Type B pancreatic cell (in vitro differentiated cells): ENCODE measurements around the gene HTRA1. TPM values are rescaled to one million over a fixed set of nuclear protein-coding genes. Genes with fewer than 3 reads are reported as not detected.

Source experiments
- DNase-seq: peaks from one replicate; pipeline ENCODE4 v3.0.0; 2021; ENCODE audit warnings: mixed read lengths; ENCODE audit not compliant: unreplicated experiment; ENCODE audit errors: extremely low spot score
- H3K27ac Mint-ChIP-seq: 2 replicates; pipeline ENCODE4 v1.8.0; 2021; ENCODE audit warnings: mild to moderate bottlenecking, mixed read lengths
- H3K27me3 Mint-ChIP-seq: 2 replicates; pipeline ENCODE4 v1.8.0; 2021; ENCODE audit warnings: mixed read lengths
- H3K36me3 Mint-ChIP-seq: 2 replicates; pipeline ENCODE4 v1.8.0; 2021; ENCODE audit warnings: mixed read lengths
- H3K4me1 Mint-ChIP-seq: one replicate; pipeline ENCODE4 v1.8.0; 2021; ENCODE audit warnings: mixed read lengths; ENCODE audit not compliant: unreplicated experiment
- H3K4me3 Mint-ChIP-seq: 2 replicates; pipeline ENCODE4 v1.8.0; 2021; ENCODE audit warnings: mild to moderate bottlenecking, mixed read lengths
- H3K9me3 Mint-ChIP-seq: 2 replicates; pipeline ENCODE4 v1.8.0; 2021; ENCODE audit warnings: mixed read lengths
- total RNA-seq: library from RNA; stranded (reverse); gene quantifications from 2 replicates; pipeline ENCODE4 v1.2.1, GENCODE V29; 2021; ENCODE audit warnings: low replicate concordance
- TF ChIP-seq, protein P1 (sequence below): fragments of 200-600 bp; sonication (generic); conservative IDR thresholded peaks from 2 replicates; pipeline ENCODE4 v1.5.0; 2021; ENCODE audit warnings: antibody characterized with exemption, mild to moderate bottlenecking

Gene HTRA1
- total RNA-seq, 1 donor from 2014 or later = 32.6 TPM

- TF ChIP-seq, protein P1, sequence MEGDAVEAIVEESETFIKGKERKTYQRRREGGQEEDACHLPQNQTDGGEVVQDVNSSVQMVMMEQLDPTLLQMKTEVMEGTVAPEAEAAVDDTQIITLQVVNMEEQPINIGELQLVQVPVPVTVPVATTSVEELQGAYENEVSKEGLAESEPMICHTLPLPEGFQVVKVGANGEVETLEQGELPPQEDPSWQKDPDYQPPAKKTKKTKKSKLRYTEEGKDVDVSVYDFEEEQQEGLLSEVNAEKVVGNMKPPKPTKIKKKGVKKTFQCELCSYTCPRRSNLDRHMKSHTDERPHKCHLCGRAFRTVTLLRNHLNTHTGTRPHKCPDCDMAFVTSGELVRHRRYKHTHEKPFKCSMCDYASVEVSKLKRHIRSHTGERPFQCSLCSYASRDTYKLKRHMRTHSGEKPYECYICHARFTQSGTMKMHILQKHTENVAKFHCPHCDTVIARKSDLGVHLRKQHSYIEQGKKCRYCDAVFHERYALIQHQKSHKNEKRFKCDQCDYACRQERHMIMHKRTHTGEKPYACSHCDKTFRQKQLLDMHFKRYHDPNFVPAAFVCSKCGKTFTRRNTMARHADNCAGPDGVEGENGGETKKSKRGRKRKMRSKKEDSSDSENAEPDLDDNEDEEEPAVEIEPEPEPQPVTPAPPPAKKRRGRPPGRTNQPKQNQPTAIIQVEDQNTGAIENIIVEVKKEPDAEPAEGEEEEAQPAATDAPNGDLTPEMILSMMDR = no peak
- Mint-ChIP-seq H3K4me3 (no peak overlapping the region), H3K27me3 (peaks cover 3% of the 10 kb centered on the region), H3K4me1 (peaks cover 4% of the 10 kb centered on the region), H3K27ac (no peak overlapping the region), H3K9me3 (peaks cover 6% of the 10 kb centered on the region), H3K36me3 (no peaks in the 10 kb centered on the region)
- DNase-seq = no peak
Measured at GRCh38 chr10:122445904-122446303, 15.4 kb upstream of the HTRA1 start.

DNA sequence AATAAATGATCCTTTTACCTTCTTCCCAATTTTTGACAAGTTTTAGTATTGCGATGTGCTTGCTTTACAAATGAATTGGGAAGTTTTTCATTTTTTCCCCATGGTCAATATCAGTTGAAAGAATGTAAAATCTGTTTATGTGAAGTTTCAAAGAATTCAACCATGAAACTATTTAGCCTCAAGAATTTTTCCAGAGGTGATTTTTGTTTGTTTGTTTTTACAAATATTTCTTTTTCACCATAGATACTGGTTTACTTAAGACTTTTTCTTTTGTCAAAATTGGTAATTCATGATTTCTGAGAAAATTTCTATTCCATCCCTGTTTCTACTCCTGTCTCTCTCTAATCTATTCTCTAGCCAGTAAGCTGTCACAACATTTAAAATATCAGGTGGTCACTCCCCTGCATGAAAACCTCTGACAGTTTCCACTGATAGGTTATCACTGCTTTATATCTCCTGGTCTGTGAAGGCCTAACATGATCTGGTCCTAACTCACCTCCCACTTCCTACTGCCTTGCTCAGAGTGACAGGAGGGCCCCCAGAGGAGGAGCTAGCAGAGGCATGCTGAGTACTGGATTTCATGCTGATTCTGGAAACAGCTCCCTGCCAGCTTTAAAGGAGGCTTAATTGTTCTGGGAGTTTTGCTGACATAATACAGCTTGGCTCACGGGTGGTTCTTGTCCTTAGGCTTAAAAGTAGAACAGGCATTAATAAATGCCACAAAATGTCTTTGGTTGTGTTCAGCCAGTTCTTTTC lies 14.5 kb upstream of the HTRA1 start:
- no peak overlapping the region for H3K4me3 Mint-ChIP-seq

DNA sequence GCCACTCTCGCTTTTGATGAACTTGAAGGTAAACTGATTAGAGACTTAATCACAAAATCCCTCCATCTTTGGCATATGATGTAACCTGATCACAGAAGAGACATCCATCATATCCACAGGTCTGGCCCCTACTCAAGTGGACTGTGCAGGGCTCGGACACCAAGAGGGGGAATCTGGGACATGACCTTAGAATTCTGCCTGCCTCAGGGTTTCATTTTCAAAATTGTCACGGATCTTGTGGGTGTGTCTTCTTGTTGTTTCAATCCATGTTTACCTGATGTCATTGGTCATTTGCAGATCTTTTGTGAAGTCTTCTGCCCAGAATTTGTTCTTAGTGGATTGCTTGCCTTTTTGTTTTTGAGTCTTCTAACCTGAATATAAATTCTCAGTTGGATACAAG lies 12.8 kb upstream of the HTRA1 start:
- no peak for DNase-seq
- no peak overlapping the region for H3K4me3 Mint-ChIP-seq
- peaks cover 6% of the 10 kb centered on the region for H3K9me3 Mint-ChIP-seq
- H3K27ac Mint-ChIP-seq = no peak overlapping the region
- TF ChIP-seq, protein P1 = no peak
- no peaks in the 10 kb centered on the region for H3K36me3 Mint-ChIP-seq
- H3K4me1 Mint-ChIP-seq = no peaks in the 10 kb centered on the region
- H3K27me3 Mint-ChIP-seq = peaks cover 3% of the 10 kb centered on the region

More for the DNA sequence above, 14.5 kb upstream of the HTRA1 start:
- Mint-ChIP-seq H3K4me1 (peaks cover 2% of the 10 kb centered on the region), H3K27me3 (peaks cover 3% of the 10 kb centered on the region), H3K36me3 (no peaks in the 10 kb centered on the region), H3K27ac (no peak overlapping the region), H3K9me3 (peaks cover 6% of the 10 kb centered on the region)
- no peak for DNase-seq
- TF ChIP-seq, protein P1 = no peak

DNA sequence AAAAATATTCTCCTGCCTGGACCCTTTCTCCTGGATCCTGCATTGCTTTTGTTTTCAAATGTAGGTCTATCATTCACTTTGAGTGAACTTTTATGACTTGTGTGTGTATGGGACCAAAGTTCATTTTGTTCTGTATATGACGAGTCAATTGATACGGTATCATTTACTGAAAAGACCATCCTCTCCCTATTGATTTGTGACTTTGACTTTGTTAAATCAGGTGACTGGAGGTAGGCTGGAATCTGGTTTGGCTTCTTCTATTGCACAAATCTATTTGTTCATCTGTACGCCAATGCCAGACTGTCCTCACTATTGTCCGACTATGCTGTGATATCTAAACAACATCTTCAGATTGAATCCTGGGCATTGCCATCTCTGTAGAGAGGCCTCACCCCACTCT lies 12.2 kb upstream of the HTRA1 start:
- peaks cover 6% of the 10 kb centered on the region for H3K9me3 Mint-ChIP-seq
- DNase-seq = no peak
- TF ChIP-seq, protein P1 = no peak
- H3K27ac Mint-ChIP-seq = no peak overlapping the region
- H3K4me1 Mint-ChIP-seq = no peaks in the 10 kb centered on the region
- no peak overlapping the region for H3K4me3 Mint-ChIP-seq
- H3K36me3 Mint-ChIP-seq = no peaks in the 10 kb centered on the region
- H3K27me3 Mint-ChIP-seq = peaks cover 3% of the 10 kb centered on the region

GRCh38 chr10:122450353-122450990 lies 10.9 kb upstream of the HTRA1 start:
- Mint-ChIP-seq H3K4me3 (no peak overlapping the region), H3K36me3 (no peaks in the 10 kb centered on the region), H3K4me1 (no peaks in the 10 kb centered on the region), H3K27ac (no peak overlapping the region), H3K9me3 (peaks cover 6% of the 10 kb centered on the region), H3K27me3 (peaks cover 5% of the 10 kb centered on the region)
- TF ChIP-seq, protein P1 = no peak
- DNase-seq = no peak
